GM12892 (cell line): ENCODE results near the gene NKRF. TPM values are rescaled to one million over a fixed set of nuclear protein-coding genes. Genes with fewer than 3 reads are reported as not detected.
A peak's percentile ranks its signal among the peaks of the same experiment; 100 is the strongest.
"Not testable (repeated sequence)": the region's sequence is repeated elsewhere in the genome, so short reads cannot be mapped to it uniquely, and the experiment has no call there.

ENCODE experiments used
- DNase-seq: peaks from one replicate; pipeline ENCODE4 v3.0.0; 2011; ENCODE audit not compliant: insufficient read length
- FAIRE-seq: peaks from 2 replicates; lab custom pipeline; 2011; peaks lifted over from hg19 to GRCh38; lab: Jason Lieb, UNC
- POLR2A ChIP-seq: IDR thresholded peaks from 2 replicates; pipeline ENCODE4 v1.6.1; 2011; ENCODE audit warnings: low read depth, low read length, control low read depth
- POLR2AphosphoS5 ChIP-seq: IDR thresholded peaks from 2 replicates; pipeline ENCODE4 v1.6.1; 2011; ENCODE audit warnings: low read depth, low read length, control low read depth
- TAF1 ChIP-seq: IDR thresholded peaks from 2 replicates; pipeline ENCODE4 v1.6.1; 2011; ENCODE audit warnings: low read depth, mild to moderate bottlenecking, control low read depth, low read length, borderline replicate concordance
- polyA plus RNA-seq: library from polyadenylated mRNA; unstranded; fragments of >200 nt; gene quantifications from one replicate; pipeline ENCODE4 v1.2.1, GENCODE V29; 2012; ENCODE audit warnings: missing spikeins, inconsistent platforms; ENCODE audit not compliant: missing spikeins

NKRF gene
- polyA plus RNA-seq = 12.5 TPM

GRCh38 chrX:119606280-119607017 is at the start of gene NKRF:
Gene NKRF (minus strand): TSS chrX:119606424.
- FAIRE-seq (peak; percentile 85), DNase-seq (peak; percentile 60)
- TF ChIP-seq POLR2A (peak; percentile 96), TAF1 (peak; percentile 86), POLR2AphosphoS5 (peak; percentile 96)

- FAIRE-seq (no peak), DNase-seq (no peak)
- TF ChIP-seq POLR2AphosphoS5 (0 out of 2 replicates have a peak, but pooled peaks have one; percentile 31), TAF1 (no peak)
These were observed 48.9 kb upstream of the NKRF start for GRCh38 chrX:119655125-119655524.

GRCh38 chrX:119654112-119654531 is 47.9 kb upstream of the NKRF start:
- DNase-seq (no peak), FAIRE-seq (no peak)
- TF ChIP-seq POLR2AphosphoS5 = no peak
- TF ChIP-seq POLR2A = no peak
- TF ChIP-seq TAF1 = no peak

- TF ChIP-seq TAF1 (no peak), POLR2AphosphoS5 (no peak), POLR2A (no peak)
- DNase-seq = no peak
- no peak for FAIRE-seq
These were observed 42.2 kb upstream of the NKRF start for GRCh38 chrX:119648421-119648775.

GRCh38 chrX:119647552-119648420 is 41.6 kb upstream of the NKRF start:
- FAIRE-seq (peak; percentile 99), DNase-seq (peak; percentile 68)
- peak; percentile 49; the same call in 1 of the 2 replicates for TF ChIP-seq POLR2A
- peak; percentile 61 for TF ChIP-seq POLR2AphosphoS5
- no peak for TF ChIP-seq TAF1

GRCh38 chrX:119647089-119647488 is 40.9 kb upstream of the NKRF start:
- DNase-seq = no peak
- TF ChIP-seq POLR2AphosphoS5 (no peak), POLR2A (no peak), TAF1 (no peak)
- FAIRE-seq = no peak

- peak; percentile 96 for FAIRE-seq
- no peak for TF ChIP-seq POLR2AphosphoS5
- no peak for TF ChIP-seq POLR2A
- no peak for DNase-seq
These were observed 40.3 kb upstream of the NKRF start for GRCh38 chrX:119646515-119646914.

GRCh38 chrX:119643696-119644095 is 37.5 kb upstream of the NKRF start:
- TF ChIP-seq TAF1 (no peak), POLR2A (no peak), POLR2AphosphoS5 (no peak)
- DNase-seq (no peak), FAIRE-seq (no peak)

GRCh38 chrX:119640731-119641170 is 34.5 kb upstream of the NKRF start:
- FAIRE-seq (no peak), DNase-seq (no peak)
- TF ChIP-seq POLR2A (no peak), TAF1 (no peak)

- DNase-seq (peak; percentile 57), FAIRE-seq (peak; percentile 98)
- TF ChIP-seq POLR2A (no peak), POLR2AphosphoS5 (no peak), TAF1 (no peak)
These were observed 32.7 kb upstream of the NKRF start for GRCh38 chrX:119638725-119639471.

- DNase-seq, FAIRE-seq: not testable (repeated sequence)
These were observed 31.2 kb upstream of the NKRF start for GRCh38 chrX:119637421-119637820.

- TF ChIP-seq POLR2A (no peak), TAF1 (no peak), POLR2AphosphoS5 (no peak)
- no peak for DNase-seq
- peak; percentile 92 for FAIRE-seq
These were observed 30.2 kb upstream of the NKRF start for GRCh38 chrX:119636419-119636818.
